AG09319 (cell line): ENCODE results near the gene ZNF507.

ENCODE experiments used
- DNase-seq: peaks from one replicate; pipeline ENCODE4 v3.0.0-alpha.2; 2010; ENCODE audit warnings: low read depth; ENCODE audit errors: extremely low read depth
- TF ChIP-seq, protein P1 (sequence below): IDR thresholded peaks from 2 replicates; pipeline ENCODE4 v1.5.1; 2011; ENCODE audit warnings: low read depth, mild to moderate bottlenecking, inconsistent platforms, low read length, moderate library complexity

The ZNF507 gene

DNA sequence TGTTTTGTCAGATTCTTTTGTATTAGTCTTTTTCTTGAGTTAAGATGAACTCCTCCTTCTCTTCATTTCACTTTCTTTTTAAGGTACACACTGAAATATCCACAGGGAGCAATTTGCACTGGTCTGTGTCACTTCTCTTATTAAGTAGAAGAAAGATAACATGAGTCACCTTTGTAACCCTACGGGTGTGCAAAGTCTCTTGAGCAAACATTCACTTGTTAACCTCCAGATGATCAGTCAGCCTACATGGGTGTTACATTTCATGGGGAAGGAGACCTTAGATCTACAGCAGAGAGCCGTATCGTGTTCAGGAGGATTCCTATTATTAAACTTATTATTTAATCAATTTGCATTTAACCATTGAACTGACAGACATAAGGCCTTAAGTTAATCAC lies 5.1 kb downstream of the ZNF507 start:
- DNase-seq, result no peak
- TF ChIP-seq, protein P1, sequence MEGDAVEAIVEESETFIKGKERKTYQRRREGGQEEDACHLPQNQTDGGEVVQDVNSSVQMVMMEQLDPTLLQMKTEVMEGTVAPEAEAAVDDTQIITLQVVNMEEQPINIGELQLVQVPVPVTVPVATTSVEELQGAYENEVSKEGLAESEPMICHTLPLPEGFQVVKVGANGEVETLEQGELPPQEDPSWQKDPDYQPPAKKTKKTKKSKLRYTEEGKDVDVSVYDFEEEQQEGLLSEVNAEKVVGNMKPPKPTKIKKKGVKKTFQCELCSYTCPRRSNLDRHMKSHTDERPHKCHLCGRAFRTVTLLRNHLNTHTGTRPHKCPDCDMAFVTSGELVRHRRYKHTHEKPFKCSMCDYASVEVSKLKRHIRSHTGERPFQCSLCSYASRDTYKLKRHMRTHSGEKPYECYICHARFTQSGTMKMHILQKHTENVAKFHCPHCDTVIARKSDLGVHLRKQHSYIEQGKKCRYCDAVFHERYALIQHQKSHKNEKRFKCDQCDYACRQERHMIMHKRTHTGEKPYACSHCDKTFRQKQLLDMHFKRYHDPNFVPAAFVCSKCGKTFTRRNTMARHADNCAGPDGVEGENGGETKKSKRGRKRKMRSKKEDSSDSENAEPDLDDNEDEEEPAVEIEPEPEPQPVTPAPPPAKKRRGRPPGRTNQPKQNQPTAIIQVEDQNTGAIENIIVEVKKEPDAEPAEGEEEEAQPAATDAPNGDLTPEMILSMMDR, result no peak

DNA sequence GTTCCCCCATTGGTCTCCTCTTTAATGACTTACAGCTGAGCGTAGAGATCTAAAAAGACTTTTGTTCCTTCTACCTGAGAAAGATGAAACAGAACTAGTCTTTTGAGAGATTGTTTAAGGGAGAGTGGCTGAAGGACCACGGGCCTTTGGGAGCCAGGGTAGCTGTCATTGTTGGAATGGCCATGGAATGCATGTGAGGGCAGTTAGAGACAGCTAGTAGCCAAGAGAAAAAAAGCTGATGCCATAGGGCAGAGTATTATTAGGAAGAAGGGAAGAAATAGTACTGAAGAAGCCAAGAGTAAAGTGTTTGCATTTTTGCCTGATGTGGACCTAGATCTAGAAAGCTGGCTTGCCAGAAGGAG lies 5.6 kb downstream of the ZNF507 start:
- TF ChIP-seq, protein P1, result no peak
- no peak for DNase-seq

DNA sequence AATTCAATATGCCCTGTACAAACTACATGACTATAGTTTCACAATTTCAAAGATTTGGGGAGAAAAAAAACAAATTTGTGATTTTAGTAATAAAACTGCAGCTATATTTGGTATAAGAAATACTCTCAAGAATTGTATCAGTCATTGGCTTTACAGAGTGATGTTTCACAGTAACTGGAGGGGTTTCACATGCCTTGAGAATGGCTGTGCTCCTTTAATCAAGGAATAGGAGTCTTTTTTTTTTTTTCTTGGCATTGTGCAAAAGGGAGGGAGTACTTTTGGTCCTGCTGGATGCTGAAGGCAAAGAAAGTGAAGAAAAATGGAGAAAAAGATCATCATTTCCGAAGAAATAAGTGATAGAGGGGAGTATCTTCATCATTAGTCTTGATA lies 6.8 kb downstream of the ZNF507 start:
- no peak for DNase-seq
- TF ChIP-seq, protein P1, result no peak

DNA sequence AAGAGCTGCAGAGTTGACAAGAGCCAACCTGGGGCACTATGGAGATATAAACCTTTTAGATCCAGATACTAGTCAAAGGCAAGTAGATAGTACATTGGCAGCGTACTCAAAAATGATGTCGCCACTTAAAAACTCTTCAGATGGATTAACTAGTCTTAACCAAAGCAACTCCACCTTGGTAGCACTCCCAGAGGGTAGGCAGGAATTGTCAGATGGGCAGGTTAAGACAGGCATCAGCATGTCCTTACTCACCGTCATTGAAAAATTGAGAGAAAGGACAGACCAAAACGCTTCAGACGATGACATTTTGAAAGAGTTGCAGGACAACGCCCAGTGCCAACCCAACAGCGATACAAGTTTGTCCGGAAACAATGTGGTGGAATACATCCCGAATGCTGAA lies 8.9 kb downstream of the ZNF507 start:
- TF ChIP-seq, protein P1, result no peak
- no peak for DNase-seq

DNA sequence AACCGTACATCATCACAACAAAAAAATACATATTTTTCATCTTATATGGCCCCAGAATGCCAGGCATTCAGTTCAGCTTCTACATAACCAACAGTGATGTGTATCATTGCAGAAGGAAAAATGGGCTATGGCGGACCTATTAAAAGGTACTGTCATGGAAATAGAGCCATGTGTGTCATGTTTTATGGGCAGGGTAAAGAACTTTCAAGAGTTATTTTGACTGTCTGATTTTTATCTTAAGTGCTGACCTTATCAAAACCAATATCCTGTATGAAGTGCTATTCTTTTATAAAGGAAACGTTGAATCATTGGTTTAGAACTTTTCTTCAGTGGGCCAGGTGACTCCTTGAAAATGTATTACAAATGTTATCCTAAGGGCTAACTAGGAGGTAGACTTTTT lies 9.9 kb downstream of the ZNF507 start:
- no peak for DNase-seq
- TF ChIP-seq, protein P1, result no peak

DNA sequence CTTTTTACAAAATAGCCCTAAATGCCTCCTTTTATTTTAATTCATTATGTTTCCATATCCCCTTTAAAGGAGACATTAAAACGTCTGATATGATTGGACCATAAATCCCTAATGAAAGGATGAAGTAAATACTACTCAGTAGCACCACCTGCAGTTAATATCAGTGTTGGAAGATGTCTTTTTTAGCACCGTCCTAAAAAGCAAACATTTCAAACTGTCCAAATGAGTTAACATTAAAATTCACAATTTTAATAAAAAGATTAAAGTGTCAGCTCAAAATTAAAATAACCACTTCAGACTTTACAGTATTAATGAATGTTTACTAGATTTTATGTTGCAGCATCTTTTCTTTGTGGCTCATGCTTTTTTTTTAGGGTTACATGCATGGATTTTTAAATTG lies 12.3 kb downstream of the ZNF507 start:
- no peak for DNase-seq

DNA sequence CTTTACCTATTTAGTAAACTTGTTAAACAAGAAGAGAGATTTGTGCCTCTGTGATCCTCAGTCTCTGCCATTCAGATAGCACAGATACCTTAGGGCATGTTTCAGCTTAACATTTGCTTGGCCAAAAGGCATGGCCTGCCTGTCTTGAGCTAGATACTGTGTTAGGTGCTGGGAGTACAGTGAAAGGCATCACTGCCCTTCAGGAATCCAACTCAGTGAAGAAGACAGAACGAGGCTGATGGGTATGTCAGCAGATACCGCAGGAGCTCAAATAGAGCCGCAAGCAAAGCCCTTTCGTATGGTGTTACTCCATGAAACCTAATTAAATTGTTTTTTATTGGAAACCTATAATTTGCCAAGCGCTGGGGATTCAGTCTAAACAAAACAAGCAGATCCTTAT lies 12.9 kb downstream of the ZNF507 start:
- TF ChIP-seq, protein P1, result no peak
- DNase-seq, result no peak

More for the DNA sequence above, 12.3 kb downstream of the ZNF507 start:
- TF ChIP-seq, protein P1, result peak; percentile 7
